OCI-LY1 (cell line): ENCODE measurements around the gene RUBCN.
"Not testable (repeated sequence)": the region's sequence is repeated elsewhere in the genome, so short reads cannot be mapped to it uniquely, and the experiment has no call there.

Source experiments
- H2AFZ ChIP-seq: fragments of 200-600 bp; sonication (generic), shearing (Covaris generic); 2 replicates; pipeline ENCODE4 v1.6.0; 2014; ENCODE audit warnings: antibody characterized with exemption, mild to moderate bottlenecking, low read length
- H3F3A ChIP-seq: fragments of 200-600 bp; sonication (generic), shearing (Covaris generic); 2 replicates; pipeline ENCODE4 v1.6.0; 2014; ENCODE audit warnings: mild to moderate bottlenecking, antibody characterized with exemption, low read length, moderate library complexity; ENCODE audit not compliant: insufficient read depth
- H3K27ac ChIP-seq: fragments of 200-600 bp; sonication (generic); 2 replicates; pipeline ENCODE4 v1.5.1; 2014; ENCODE audit warnings: low read length, mixed run types, mild to moderate bottlenecking, low read depth; ENCODE audit not compliant: poor library complexity, severe bottlenecking
- H3K27me3 ChIP-seq: fragments of 200-600 bp; sonication (generic); 2 replicates; pipeline ENCODE4 v1.6.0; 2014; ENCODE audit warnings: antibody characterized with exemption, mild to moderate bottlenecking, low read length, moderate library complexity; ENCODE audit not compliant: insufficient read depth
- H3K36me3 ChIP-seq: fragments of 200-600 bp; sonication (generic); 2 replicates; pipeline ENCODE4 v1.6.1; 2014; ENCODE audit warnings: mild to moderate bottlenecking, antibody characterized with exemption, low read length, moderate library complexity, mixed read lengths; ENCODE audit not compliant: insufficient read depth
- H3K4me1 ChIP-seq: fragments of 200-600 bp; sonication (generic); 2 replicates; pipeline ENCODE4 v1.5.1; 2014; ENCODE audit warnings: mild to moderate bottlenecking, low read length, moderate library complexity; ENCODE audit not compliant: insufficient read depth, severe bottlenecking
- H3K4me2 ChIP-seq: fragments of 200-600 bp; sonication (generic), shearing (Covaris generic); 2 replicates; pipeline ENCODE4 v1.6.1; 2014; ENCODE audit warnings: low read length
- H3K4me3 ChIP-seq: fragments of 200-600 bp; sonication (generic); 2 replicates; pipeline ENCODE4 v1.5.1; 2014; ENCODE audit warnings: low read length, low read depth, mild to moderate bottlenecking, mixed read lengths; ENCODE audit not compliant: poor library complexity, severe bottlenecking
- H3K79me2 ChIP-seq: fragments of 200-600 bp; shearing (Covaris generic); 2 replicates; pipeline ENCODE4 v1.6.1; 2016; ENCODE audit warnings: mixed run types, low read length, mixed read lengths; ENCODE audit not compliant: insufficient read depth
- H3K9ac ChIP-seq: fragments of 200-600 bp; sonication (generic), shearing (Covaris generic); 2 replicates; pipeline ENCODE4 v1.6.1; 2014; ENCODE audit warnings: mild to moderate bottlenecking, low read length, mixed read lengths
- H3K9me2 ChIP-seq: fragments of 200-600 bp; sonication (generic), shearing (Covaris generic); 2 replicates; pipeline ENCODE4 v1.6.1; 2014; ENCODE audit warnings: low read depth, mild to moderate bottlenecking, low read length, mixed read lengths
- H3K9me3 ChIP-seq: fragments of 200-600 bp; shearing (Covaris generic); 2 replicates; pipeline ENCODE4 v1.6.1; 2014; ENCODE audit warnings: low read length, mixed read lengths
- H4K20me1 ChIP-seq: fragments of 200-600 bp; sonication (generic), shearing (Covaris generic); 2 replicates; pipeline ENCODE4 v1.6.0; 2016; ENCODE audit warnings: mild to moderate bottlenecking, low read length; ENCODE audit not compliant: insufficient read depth

RUBCN gene

DNA sequence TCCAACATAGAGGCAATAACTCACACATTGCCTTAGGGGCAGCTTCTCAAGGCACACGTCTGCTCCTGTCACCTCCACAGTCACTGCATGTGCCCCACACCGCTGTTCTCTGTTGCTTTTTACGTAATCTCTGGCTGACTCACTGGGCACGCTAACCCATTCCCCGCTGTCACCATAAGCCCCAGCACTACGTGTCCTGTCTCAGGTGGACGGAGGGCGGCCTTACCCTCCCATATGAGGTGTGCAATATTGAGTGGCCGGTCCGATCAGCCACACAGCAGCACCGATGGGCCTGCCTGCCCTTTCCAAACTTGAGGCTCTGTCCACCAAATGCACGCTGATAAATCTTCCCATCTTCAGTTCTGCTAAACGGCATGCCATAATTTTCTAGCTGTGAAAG lies 115.2 kb downstream of the RUBCN start:
- not testable (repeated sequence) for H3K27ac ChIP-seq, H3K4me2 ChIP-seq, H3K4me3 ChIP-seq, H3K27me3 ChIP-seq, H3K4me1 ChIP-seq, H3K9me2 ChIP-seq, H3K79me2 ChIP-seq, H3K9ac ChIP-seq, H4K20me1 ChIP-seq, H3F3A ChIP-seq, H2AFZ ChIP-seq, H3K9me3 ChIP-seq
- peaks cover 43% of the 10 kb centered on the region for H3K36me3 ChIP-seq
